ENCODE measurements around the gene USP32.

DNA sequence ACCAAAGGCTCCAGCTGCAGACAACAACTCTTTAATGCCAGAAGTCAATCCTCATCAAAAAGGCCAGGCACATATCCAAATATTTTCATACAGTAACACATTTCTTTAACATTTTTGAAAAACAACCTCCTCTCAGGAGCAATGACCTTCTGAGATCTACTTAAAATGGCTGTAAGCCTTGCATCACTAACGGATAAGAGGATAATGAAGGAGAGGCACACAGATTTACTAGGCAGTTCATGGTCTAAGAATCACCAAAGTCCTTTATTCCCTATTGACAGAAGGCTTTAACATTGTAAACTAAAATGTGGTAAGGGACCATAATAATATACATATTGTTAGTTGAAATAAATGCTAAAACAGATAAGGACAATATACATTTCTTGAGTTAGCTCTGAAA lies 114.7 kb downstream of the USP32 start:
- TF ChIP-seq, protein P1, sequence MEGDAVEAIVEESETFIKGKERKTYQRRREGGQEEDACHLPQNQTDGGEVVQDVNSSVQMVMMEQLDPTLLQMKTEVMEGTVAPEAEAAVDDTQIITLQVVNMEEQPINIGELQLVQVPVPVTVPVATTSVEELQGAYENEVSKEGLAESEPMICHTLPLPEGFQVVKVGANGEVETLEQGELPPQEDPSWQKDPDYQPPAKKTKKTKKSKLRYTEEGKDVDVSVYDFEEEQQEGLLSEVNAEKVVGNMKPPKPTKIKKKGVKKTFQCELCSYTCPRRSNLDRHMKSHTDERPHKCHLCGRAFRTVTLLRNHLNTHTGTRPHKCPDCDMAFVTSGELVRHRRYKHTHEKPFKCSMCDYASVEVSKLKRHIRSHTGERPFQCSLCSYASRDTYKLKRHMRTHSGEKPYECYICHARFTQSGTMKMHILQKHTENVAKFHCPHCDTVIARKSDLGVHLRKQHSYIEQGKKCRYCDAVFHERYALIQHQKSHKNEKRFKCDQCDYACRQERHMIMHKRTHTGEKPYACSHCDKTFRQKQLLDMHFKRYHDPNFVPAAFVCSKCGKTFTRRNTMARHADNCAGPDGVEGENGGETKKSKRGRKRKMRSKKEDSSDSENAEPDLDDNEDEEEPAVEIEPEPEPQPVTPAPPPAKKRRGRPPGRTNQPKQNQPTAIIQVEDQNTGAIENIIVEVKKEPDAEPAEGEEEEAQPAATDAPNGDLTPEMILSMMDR (IDR thresholded peaks at IDR 0.05; ENCODE audit: insufficient read depth, low read length, poor library complexity, severe bottlenecking), result no peak
- TF ChIP-seq EZH2phosphoT487 (conservative IDR thresholded peaks at IDR 0.05; ENCODE audit: low read length), result no peak

All from SU-DHL-6 (cell line).